Lung microvascular endothelial cell (primary cell): ENCODE results near the gene GLUD1. TPM values are rescaled to one million over a fixed set of nuclear protein-coding genes. Genes with fewer than 3 reads are reported as not detected.
"Not testable (repeated sequence)": the region's sequence is repeated elsewhere in the genome, so short reads cannot be mapped to it uniquely, and the experiment has no call there.

Experiments
- DNase-seq, 2 donors: peaks; one replicate each; pipeline versions ENCODE4 v3.0.0 to v3.0.0-alpha.2; 2010; ENCODE audit warnings: low read depth in 2 of 2
- total RNA-seq: library from RNA; depleted of rRNA; stranded (reverse); fragments of >200 nt; gene quantifications from 2 replicates; pipeline ENCODE4 v1.2.1, GENCODE V29; 2014

GLUD1 gene
- total RNA-seq, 1 donor from 2014 or later: 141 TPM

DNA sequence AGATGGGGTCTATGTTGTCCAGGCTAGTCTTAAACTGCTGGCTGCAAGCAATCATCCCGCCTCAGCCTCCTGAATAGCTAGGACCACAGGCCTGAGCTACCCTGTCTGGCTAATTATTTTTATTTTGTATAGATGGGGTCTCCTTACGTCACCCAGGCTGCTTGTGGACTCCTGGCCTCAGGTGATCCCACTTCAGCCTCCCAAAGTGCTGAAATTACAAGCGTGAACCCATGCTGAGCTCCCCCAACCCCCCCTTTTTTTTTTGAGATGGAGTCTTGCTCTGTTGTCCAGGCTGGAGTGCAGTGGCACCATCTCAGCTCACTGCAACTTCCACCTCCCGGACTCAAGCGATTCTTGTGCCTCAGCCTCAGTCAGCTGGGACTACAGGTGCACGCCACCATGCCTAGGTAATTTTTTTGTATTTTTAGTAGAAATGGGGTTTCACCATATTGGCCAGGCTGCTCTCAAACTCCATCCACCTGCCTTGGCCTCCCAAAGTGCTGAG lies 49.2 kb downstream of the GLUD1 start:
- DNase-seq: no peak

GRCh38 chr10:87043579-87043978 lies 51.1 kb downstream of the GLUD1 start:
- not testable (repeated sequence) for DNase-seq

GRCh38 chr10:87038786-87039185 lies 55.9 kb downstream of the GLUD1 start:
- DNase-seq: no peak

- DNase-seq: no peak
These were observed 56.3 kb downstream of the GLUD1 start for GRCh38 chr10:87038286-87038717.

- no peak for DNase-seq
These were observed 58.0 kb downstream of the GLUD1 start for GRCh38 chr10:87036623-87037022.

GRCh38 chr10:87030912-87031635 lies 63.6 kb downstream of the GLUD1 start:
- no peak for DNase-seq

GRCh38 chr10:87030419-87030818 lies 64.2 kb downstream of the GLUD1 start:
- not testable (repeated sequence) for DNase-seq

DNA sequence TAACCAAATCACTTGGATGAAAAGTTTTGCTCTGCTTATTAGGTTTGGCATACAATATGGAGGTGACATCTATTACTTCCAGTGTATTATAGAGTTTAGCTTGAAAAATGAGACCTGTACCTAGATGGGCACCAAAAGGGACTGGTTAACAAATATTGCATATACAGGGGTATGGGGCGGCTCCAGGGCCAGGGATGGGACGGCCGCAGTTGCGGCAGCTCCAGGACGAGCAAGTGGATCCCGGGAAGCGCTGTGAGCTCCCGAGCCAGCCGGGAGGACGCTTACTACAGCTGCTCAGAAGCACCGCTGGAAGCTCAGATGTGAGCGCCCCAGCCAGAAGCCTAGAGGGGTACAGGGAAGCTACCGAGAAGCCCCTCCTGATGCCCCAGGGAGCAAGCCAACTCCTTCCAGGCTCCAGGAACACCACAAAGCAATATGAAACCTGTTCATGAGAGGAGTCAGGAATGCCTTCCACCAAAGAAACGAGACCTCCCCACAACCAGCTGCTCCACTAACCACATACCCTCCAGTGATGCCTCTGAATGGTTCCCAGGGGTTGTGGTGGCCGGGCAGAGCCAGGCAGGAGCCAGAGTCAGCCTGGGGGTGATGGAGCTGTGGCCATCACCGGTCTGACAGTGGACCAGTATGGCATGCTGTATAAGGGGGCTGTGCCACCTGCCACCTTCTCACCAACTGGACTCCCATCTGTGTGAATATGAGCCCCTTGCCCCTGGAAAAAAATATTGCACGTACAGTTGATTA lies 67.7 kb downstream of the GLUD1 start:
- not testable (repeated sequence) for DNase-seq

DNA sequence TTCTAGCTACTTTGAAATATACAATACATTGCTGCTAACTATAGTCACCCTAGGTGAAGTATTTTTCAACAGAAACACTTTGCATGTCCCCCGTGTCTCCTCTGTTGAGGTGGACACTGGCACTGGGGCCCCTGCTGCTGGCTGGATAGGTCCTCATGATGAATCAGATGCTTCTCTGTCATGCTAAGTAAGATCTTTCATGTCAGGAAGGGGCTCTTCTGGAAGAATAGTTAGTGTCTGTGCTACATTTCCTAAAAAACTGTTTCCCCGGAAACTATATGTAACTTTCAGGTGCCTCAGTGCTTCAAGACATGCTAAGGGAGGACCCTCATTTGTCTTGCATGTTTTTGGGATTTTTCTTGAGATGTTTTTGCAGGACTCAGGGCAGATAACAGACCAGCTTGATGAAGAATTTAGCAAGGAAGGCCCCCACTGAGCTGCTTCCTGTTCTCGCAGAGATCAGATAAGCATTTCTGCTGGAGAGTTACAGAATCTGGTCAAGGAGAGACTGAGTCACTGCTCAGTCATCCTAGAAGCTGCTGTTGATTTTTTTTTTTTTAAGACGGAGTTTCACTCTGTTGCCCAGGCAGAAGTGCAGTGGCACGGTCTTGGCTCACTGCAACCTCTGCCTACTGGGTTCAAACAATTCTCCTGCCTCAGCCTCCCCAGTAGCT lies 69.2 kb downstream of the GLUD1 start:
- DNase-seq: peak in 1 of 2 donors; percentile 83

DNA sequence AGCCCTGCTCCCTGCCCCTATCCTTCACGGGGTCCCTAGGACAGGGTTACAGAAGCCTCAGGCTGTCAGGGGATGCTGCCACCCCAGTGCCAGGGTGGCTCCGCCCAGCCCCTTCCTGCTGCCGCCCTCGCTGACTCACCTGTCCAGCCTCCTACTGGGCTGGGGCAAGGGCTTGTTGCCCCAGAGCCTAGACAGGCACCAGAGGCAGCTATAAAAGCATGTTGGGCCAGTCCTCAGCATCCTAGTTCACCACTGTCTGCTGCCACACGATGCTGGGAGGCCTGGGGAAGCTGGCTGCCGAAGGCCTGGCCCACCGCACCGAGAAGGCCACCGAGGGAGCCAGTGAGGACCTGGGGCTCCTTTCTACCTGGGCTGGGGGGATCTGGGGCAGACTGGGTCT lies 74.6 kb downstream of the GLUD1 start, which contains the start of gene FAM25A:
TSS of gene FAM25A (plus strand) at position 239 of the 400 bp plus-strand sequence. CDS start at position 270, 31 bp downstream.
- not testable (repeated sequence) for DNase-seq

DNA sequence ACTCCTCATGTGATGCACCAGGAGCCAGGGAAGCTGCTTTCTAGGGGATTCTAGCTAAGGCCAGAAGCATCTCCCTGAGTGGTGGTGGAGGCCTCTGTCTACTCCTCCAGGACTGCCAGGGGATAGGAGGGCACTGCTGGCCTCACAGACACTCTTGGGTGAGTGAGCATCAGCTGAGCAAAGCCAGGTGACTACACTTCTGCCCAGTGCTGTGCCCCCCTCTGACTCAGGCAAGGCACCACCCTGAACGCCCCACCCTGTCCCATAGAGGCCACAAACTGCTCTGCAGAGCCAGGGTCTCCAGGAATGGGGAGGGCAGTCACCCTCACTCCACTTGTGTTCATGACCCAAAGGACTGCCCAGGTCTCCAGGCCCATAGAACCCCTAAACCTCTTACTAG lies 75.1 kb downstream of the GLUD1 start:
- not testable (repeated sequence) for DNase-seq

- DNase-seq: not testable (repeated sequence)
These were observed 75.6 kb downstream of the GLUD1 start for GRCh38 chr10:87019066-87019465.

DNA sequence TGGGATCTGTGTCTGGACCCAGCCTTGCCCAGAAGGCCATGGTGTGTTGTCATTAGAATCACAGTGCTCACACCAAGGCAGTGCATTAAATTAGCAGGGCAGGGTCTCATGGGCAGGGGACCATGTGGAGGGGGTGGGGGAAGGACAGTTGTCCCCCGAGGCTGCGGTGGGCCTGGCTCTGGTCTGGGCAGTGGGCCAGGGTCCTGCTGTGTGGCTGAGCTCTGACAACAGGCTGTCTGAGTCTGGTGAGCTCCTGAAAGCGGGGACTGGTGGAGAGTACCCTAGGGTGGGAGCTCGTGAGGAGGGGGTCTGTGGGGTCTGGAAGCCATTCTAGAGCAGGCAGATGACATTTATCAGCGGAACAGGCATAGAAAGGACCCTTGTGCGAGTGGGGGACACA lies 76.5 kb downstream of the GLUD1 start:
- DNase-seq: not testable (repeated sequence)

DNA sequence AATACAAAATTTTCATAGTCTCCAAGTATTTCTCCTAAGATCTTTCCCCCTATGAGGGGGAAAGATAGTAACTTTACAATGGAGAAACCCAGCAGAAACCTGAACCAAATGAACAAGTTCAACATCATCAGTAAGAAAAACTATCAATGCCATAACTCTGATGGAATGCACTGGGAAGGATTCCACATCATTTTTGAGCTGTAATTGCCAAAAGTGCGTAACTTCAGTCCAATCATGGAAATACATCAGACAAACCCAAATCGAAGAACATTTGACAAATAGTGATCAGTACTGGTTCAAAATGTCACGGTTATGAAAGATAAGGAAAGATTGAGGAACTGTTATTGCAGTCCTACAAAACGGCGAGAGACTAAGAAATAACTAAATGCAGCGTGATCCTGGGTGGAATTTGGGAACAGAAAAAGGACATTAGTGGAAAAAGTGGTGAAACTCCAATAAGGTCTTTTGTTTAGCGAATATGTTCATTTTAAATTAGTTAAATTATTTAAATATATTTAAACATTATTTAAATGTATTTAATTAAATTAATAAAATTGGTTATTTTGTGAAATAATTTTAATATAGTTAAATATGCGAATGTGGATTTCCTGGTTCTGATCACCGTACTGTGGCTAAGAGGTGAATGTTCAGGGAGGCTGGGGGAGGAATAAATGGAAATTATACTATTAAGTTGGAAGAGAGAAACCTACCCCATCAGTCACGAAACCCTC lies 79.5 kb downstream of the GLUD1 start:
- not testable (repeated sequence) for DNase-seq

GRCh38 chr10:87013528-87013927 lies 81.1 kb downstream of the GLUD1 start:
- DNase-seq: not testable (repeated sequence)

- not testable (repeated sequence) for DNase-seq
These were observed 85.4 kb downstream of the GLUD1 start for GRCh38 chr10:87009134-87009696.

DNA sequence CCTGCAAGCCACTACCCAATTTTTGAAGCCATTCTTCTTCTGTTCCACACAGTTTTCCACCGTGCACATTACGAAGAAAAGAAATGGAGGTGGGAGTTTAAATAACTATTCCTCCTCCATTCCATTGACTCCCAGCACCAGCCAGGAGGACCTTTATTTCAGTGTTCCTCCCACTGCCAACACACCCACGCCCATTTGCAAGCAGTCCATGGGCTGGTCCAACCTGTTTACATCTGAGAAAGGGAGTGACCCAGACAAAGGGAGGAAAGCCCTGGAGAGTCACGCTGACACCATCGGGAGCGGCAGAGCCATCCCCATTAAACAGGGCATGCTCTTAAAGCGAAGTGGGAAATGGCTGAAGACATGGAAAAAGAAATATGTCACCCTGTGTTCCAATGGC lies 86.3 kb downstream of the GLUD1 start:
- not testable (repeated sequence) for DNase-seq

- DNase-seq: not testable (repeated sequence)
These were observed 87.0 kb downstream of the GLUD1 start for GRCh38 chr10:87007674-87008073.

DNA sequence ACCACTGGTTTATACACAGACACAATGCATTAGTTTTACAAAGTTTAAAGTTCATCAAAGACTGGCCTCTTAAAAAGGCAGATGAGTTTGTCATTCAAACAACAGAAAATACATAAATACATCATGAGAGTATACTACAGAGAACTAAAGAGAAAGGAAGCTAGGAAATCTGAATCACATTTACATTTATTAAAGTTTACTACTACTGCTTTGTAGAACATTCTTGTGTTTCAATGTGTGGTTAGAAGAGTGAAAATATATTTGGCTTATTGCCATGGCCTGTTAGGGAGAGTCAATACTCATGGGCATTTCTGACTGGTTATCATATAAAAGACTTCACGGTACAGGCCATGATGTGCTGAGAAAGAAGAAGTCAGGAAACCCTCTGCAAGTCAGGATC lies 87.5 kb downstream of the GLUD1 start:
- DNase-seq: not testable (repeated sequence)

DNA sequence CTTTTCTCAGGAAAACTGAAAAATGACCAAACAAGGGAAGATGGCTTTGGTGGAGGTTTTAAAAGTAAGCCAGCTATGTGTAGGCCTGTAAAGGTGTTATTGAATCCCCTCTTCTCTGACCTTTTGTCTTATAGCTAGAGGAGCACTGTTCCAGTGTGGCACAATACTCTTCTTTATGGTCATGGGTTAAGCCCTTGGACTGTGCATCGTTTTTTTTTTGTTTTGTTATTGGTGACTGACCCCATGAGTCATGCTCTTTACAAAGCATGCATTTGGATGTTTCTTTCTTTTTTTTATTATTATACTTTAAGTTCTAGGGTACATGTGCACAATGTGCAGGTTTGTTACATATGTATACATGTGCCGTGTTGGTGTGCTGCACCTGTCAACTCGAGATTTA lies 94.2 kb downstream of the GLUD1 start:
- DNase-seq: peak in 1 of 2 donors; percentile 30
